HCT116 (cell line): ENCODE data around the gene GEMIN4.
"Not testable (repeated sequence)": the region's sequence is repeated elsewhere in the genome, so short reads cannot be mapped to it uniquely, and the experiment has no call there.

Experiments
- ATF3 ChIP-seq: IDR thresholded peaks from 2 replicates; pipeline ENCODE4 v1.6.1; 2012
- CTCF ChIP-seq, 3 experiments: fragments of 200-600 bp in 1 of 3; sonication (generic) in 1 of 3; IDR thresholded peaks in 2 of 3; conservative IDR thresholded peaks in 1 of 3; 2 replicates each; pipeline ENCODE4 v1.5.1; 2012 to 2017; ENCODE audit warnings: low read depth in 2 of 3, low read length in 2 of 3, antibody characterized with exemption in 1 of 3, borderline replicate concordance in 1 of 3, control low read depth in 1 of 3, mild to moderate bottlenecking in 1 of 3, mixed read lengths in 1 of 3, mixed run types in 1 of 3, moderate library complexity in 1 of 3; ENCODE audit not compliant: insufficient read depth in 1 of 3
- ELF1 ChIP-seq: IDR thresholded peaks from 2 replicates; pipeline ENCODE4 v1.6.1; 2012; ENCODE audit warnings: low read depth, borderline replicate concordance
- EZH2 ChIP-seq: fragments of 200-600 bp; sonication (generic); IDR thresholded peaks from 2 replicates; pipeline ENCODE4 v1.6.1; 2017; ENCODE audit warnings: antibody characterized with exemption, mixed run types
- FOSL1 ChIP-seq: IDR thresholded peaks from 2 replicates; pipeline ENCODE4 v1.6.1; 2012; ENCODE audit warnings: low read depth
- POLR2A ChIP-seq: IDR thresholded peaks from 2 replicates; pipeline ENCODE4 v1.7.0; 2011; ENCODE audit warnings: borderline replicate concordance; ENCODE audit not compliant: insufficient read depth, insufficient read length; ENCODE audit errors: extremely low read depth
- POLR2AphosphoS5 ChIP-seq: IDR thresholded peaks from 2 replicates; pipeline ENCODE4 v1.6.1; 2011; ENCODE audit warnings: mild to moderate bottlenecking, low read depth, low read length, moderate library complexity
- REST ChIP-seq: IDR thresholded peaks from 2 replicates; pipeline ENCODE4 v1.6.1; 2012; ENCODE audit warnings: low read depth
- SIN3A ChIP-seq: IDR thresholded peaks from 2 replicates; pipeline ENCODE4 v1.6.1; 2012; ENCODE audit warnings: low read depth
- SP1 ChIP-seq: IDR thresholded peaks from 2 replicates; pipeline ENCODE4 v1.6.1; 2012; ENCODE audit warnings: low read depth
- SRF ChIP-seq: IDR thresholded peaks from 2 replicates; pipeline ENCODE4 v1.6.1; 2012; ENCODE audit warnings: low read depth
- ZBTB33 ChIP-seq: IDR thresholded peaks from 2 replicates; pipeline ENCODE4 v1.6.1; 2011; ENCODE audit warnings: mild to moderate bottlenecking, low read length, moderate library complexity; ENCODE audit not compliant: insufficient replicate concordance; ENCODE audit errors: extremely low read depth
- ZFX ChIP-seq: fragments of 450-650 bp; IDR thresholded peaks from 2 replicates; pipeline ENCODE4 v1.6.1; 2017
- ZNF274 ChIP-seq: fragments of 200-500 bp; sonication (Bioruptor generic); IDR thresholded peaks from 2 replicates; pipeline ENCODE4 v1.6.1; 2014; ENCODE audit warnings: mild to moderate bottlenecking, low read depth, low read length, inconsistent platforms

- TF ChIP-seq CTCF (IDR thresholded peaks at IDR 0.05 in 2 of 3, conservative IDR thresholded peaks at IDR 0.05 in 1 of 3; ENCODE audit: borderline replicate concordance in 1 of 3, insufficient read depth in 1 of 3, low read depth in 2 of 3, low read length in 2 of 3); EZH2; POLR2A; ATF3; ELF1; ZBTB33; REST; POLR2AphosphoS5; FOSL1; ZFX; SIN3A; SP1; ZNF274; SRF: not testable (repeated sequence)
Measured at GRCh38 chr17:755319-755961, 3.4 kb upstream of the GEMIN4 start.
